ENCODE data around the gene MOB1A.
"Not testable (repeated sequence)": the region's sequence is repeated elsewhere in the genome, so short reads cannot be mapped to it uniquely, and the experiment has no call there.

Gene MOB1A

DNA sequence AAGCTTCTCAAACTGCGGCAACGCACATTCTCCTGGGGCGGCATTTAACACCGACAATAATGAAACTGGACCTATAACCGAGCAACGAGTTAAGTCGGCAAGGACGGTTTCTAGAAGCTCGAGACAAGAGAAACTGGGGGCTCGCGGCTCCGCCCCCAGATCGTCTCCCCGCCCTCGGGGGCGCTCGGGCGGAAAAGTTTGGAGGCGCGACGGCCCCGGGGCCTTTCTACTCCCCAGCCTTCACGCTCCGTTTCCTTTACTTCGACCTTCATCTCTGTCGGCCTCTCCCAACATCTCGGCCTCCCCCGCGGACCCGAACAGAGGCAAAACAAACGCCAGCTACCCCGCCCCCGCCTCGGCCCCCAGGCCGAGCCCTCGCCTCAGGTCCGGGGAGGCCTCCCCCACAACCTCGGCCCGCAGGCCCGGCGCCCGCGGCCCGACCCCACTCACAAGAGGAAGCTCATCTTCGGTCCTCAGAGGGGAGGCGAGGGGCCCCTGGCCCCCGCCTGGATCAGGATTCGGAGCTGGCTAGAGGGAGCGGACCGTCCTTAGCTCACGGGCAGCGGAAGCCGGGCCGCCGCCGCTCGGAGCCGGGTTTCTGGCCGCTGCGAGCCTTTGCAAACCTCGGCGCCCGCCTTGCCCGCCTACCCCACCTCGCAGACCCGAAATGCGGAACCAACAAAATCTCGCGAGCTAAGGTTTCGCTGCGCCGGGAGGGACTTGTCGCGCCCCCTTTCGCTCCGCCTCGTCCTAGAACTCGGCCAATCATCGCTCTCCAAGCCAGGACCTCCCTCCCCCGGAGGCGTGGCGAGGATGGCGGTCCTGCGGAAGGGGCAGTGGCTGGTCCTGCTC lies at the start of gene MOB1A:
Gene MOB1A, minus strand, starts transcription at position 669 of the 852 bp plus-strand sequence. Its CDS starts 205 bp downstream, at position 464.
- DNase-seq (ENCODE audit: low spot score): peak; percentile 99

DNA sequence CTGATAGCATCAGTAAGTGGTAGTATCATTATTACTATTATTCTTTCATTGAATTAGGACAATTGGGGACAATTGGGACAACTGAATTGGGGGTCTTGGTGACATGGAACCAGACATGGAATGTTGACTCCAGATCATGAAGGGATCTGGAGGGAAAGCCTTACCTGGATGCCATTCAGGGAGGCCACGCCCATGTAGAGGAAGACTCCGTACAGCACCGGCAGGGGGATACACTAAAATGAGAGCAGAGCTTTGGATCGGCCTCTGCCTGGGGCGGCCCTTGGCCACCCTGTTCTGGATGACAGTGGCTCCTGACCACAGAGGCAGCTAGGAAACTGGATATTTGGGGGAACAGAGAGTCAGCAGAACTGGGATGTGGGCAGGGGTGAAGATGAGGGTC lies 49.0 kb upstream of the MOB1A start:
- DNase-seq (ENCODE audit: low spot score): no peak

DNA sequence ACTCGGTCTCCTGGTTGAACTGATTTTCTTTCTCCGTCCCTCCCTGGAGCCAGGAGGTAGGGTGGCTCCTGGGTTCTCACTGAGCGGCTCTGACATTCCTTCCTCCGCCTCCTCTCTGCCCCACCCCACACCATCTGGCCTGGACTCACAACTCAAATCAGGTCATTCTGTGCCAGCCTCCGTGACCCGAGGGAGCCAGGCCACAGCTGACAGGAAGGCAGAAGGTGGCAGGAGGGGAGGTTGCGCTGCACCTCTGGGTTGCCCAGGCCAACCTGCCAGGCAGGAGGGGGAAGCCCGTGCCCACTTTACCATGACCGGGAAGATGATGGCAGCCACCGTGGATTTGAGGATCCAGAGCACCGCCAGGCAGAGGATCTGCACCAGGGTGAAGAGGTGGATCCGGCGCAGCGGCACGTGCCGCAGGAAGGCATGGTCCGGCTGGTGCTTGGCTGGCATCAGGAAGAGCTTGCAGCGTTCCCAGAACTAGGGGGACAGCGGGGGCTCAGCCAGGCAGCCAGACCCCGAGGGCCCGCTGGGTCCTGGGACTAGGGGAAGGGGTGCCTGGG lies 48.1 kb upstream of the MOB1A start:
- no peak for DNase-seq (ENCODE audit: low spot score)

DNA sequence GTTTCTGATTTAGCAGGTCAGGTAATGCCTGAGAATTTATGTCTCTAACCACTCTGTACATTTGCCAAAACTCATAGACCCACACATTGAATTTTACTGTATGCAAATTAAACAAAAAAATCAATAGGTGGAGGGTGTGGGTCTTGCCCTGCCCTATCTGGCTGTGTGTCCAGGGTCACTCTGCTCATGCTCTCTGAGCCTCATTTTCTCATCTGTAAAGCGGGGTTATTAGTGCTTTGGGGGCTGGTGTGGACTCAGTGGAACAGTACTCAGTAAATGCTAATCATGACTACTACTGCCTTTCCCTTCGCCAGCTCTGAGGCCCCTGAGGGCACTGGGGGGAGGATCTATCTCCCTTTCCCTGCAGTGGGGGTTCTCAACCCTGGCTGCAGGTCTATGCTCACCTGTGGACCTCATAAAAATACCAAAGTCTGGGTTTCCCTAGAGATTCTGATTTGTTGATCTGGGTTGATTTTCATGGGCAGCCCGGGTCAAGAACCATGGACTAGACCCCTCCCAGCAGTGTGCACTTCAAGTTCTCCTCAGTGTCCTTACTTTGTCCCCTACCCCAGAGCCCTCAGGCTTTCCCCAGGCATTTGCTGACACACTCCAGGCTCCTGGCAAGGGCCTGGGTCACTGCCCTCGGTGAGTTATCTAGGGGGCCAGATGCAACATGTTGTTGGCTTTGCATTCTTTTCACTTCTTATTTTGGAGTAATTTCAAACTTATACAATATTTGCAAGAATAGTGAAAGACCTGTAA lies 47.2 kb upstream of the MOB1A start:
- no peak for DNase-seq (ENCODE audit: low spot score)

DNA sequence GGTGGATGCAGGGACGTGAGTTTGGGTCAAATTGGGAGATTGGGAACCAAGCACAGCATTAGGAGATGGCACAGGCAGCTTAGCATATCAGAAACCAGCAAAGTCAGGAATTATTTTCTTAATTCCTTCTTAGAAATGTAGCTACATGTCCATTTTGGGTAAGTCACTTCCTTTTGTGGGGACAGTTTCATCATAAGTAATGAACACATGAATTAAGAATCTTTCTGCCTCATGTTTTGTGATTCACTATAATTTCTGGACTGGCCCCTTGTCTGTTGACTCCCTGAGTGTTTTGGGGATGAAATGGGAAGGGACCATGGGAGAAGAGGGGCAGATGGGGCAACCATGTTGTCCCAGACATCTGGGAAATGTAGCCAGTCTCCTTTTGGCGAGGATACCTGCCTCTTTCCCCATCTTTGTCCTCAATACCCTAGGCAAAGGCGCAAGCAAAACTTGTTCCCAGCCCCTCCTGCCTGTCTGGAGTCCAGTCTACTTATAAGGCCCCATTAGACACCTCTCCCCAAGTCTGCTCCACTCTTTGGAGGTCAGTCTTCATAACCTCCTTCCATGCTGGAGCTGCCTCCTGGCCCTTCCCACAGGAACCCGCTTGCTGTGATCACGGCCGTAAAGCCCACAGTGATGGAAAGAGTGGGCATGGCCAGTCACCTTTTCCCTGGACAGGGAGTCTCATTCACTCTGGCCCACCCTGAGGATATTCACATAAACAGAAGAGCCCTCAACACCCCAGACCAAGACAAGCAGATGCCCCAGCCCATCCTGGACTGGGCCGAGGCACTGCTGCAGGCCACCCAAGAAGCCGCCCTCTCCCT lies 45.5 kb upstream of the MOB1A start:
- no peak for DNase-seq (ENCODE audit: low spot score)

DNA sequence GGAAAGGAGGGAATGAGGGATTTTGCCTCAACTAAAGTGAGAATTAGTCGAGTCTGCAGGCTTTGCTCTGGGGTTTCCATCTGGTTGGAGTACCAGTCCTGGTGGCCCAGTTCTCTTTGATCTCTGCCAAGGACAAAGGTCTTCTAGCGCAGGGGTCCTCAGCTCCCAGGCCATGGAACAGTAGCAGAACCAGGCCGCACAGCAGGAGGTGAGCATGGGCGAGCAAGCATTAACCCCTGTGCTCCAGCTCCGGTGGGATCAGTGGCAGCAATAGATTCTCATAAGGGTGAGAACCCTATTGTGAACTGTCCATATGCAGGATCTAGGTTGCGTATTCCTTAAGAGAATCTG lies 43.6 kb upstream of the MOB1A start:
- DNase-seq (ENCODE audit: low spot score): no peak

DNA sequence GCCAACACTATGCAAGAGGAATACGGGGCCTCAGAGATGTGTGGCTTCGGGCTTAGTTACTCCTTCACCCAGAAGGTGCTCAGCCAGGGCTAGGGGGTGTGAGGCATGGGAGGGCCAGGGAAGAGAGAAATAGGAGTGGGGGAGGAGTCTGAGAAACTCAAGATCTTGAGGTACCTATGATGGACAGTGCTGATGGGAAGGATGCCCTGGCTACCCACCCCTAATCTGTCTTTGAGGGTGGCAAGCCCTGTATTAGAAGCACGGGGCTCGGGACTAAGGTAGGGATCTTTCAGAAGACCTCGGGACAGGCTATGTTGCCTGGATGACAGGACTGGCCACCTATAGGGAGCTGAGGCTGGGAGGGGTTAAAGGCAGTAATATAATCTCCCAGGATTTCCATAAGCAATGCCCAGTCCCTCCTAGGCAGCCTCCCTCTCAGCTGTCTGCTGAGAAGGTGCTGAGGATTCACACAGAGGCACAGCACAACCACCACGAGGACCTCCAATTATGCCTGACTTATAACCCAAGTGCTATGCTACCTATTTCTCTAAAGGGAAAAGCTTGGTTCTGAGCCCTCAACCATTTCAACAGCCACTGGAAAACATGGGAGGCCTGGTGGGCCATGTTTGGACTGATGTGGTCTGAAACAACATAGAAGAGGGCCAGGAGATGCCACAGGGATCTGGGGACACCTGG lies 43.1 kb upstream of the MOB1A start:
- DNase-seq (ENCODE audit: low spot score): no peak

DNA sequence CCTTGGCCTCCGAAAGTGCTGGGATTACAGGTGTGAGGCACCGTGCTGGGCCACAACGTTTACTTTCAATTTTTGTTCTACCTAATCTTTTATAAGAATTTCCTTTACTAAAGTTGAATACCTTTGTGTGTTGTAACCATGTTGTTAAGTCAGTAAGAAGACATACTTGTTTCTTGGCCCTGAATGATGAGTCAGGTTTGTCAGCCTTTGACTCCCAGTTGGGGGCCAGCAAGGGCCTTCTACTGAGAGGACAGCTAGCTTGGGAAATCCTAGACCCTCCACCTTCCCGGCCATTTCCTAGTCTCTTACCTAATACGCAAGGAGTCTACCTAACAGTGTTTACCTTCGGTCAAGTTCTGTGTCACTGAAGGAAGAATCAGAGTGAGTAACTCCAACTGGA lies 42.4 kb upstream of the MOB1A start:
- DNase-seq (ENCODE audit: low spot score): no peak

DNA sequence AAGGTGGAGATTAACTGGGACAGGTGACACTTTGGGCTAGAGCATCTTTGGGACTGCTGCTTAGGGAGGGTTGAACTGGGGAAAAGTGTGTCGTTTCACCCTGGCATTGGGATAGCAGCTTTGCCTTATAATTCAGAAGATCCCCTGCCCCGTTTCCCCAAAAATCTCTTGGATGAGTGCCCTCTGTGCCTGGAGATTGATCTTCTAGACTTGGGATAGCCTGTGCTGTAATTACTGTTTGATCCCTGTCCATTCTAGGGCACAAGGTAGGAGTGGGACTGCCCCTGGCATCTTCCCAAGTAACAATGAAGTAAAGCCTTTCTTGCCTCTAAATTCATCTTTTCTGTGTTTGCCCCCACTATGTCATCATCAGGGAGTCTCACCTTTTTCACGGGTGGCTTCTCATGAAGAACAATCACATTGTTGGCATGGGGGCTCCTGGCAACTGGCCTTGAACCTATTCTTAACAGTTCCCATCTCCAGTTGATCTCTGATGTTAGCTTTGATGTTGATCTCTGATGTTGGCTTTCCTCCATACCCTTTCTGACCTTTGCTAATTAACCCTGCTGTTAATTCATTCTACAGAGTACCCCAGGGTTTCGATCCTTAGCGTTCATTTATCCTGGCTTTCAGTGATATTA lies 41.3 kb upstream of the MOB1A start:
- no peak for DNase-seq (ENCODE audit: low spot score)

DNA sequence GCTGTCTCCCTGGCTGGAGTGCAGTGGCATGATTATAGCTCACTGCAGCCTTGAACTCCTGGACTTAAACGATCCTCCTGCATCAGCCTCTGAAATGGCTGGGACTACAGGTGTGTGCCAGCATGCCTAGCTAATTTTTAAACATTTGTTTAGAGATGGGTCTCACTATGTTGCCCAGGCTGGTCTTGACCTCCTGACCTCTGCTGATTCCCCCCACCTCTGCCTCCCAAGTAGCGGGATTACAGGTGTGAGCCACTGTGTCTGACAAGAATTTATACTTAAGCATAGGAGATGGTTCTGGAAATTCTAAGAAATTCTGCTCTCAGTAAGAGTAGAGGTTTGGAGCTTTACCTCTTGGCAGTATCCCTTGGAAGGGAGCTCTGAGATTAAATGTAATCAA lies 38.0 kb upstream of the MOB1A start:
- no peak for DNase-seq (ENCODE audit: low spot score)

DNA sequence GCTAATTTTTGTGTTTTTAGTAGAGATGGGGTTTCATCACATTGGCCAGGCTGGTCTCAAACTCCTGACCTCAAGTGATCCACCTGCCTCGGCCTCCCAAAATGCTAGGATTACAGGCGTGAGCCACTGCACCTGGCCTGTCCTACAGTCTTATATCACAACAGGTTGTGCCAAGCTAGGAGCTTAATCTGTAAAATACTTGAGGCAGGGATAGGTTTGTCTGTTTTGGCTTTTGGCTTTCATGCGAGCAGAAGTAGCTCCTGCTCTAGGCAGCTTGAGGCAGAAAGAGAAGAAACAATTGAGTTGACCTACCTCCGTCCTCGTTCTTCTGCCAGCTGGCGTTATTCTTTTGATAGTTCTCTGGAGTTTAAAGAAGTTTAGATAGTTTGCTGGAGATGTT lies 37.1 kb upstream of the MOB1A start:
- not testable (repeated sequence) for DNase-seq (ENCODE audit: low spot score)

DNA sequence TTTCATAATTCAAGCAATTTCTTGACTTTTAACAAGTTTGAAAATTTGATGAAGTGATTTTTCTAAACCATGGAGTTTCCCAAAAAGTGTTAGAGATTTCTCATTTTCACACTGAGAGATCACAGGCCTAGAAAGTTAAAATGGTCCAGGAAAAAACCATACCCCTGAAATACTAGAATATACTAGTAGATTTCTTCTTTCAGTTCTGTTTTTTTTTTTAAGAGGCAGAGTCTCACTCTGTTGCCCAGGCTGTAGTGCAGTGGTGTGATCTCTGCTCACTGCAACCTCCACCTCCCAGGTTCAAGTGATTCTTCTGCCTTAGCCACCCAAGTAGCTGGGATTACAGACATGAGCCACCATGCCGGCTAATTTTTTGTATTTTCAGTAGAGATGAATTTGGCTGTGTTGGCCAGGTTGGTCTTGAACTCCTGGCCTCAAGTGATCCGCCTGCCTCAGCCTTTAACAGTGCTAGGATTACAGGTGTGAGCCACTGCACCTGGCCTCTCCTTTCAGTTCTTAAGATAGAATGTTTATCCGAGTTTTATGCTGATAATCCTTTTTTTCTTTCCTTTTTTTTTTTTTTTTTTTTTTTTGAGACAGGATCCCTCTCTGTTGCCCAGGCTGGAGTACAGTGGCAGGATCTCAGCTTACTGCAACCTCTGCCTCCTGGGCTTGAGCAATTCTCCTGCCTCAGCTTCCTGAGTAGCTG lies 34.2 kb upstream of the MOB1A start:
- no peak for DNase-seq (ENCODE audit: low spot score)

DNA sequence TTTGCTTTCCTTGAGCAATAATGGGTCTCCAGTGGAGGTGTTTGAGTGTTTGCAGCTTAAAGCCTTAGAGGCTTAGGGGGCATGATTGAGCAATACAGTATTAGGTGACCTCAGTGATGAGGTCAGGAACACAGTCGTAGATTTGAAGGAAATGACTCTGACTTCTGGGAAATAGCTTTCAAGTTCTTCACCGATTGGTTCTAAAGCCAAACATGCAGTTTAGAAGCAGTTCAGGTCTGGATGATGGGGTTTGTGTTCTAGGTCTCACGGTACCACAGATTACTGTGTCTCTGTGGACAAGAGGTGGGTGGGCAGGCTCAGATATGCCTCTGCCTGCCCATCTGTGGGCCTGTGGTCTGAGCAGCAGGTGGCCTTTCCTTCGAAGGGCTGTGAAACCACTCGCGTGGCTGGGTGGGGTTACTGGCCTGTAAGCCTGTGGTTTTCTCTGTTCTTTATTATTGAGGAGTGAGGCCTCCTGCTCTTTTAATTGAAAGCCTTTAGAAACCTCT lies 27.6 kb upstream of the MOB1A start:
- peak; percentile 87 for DNase-seq (ENCODE audit: low spot score)

DNA sequence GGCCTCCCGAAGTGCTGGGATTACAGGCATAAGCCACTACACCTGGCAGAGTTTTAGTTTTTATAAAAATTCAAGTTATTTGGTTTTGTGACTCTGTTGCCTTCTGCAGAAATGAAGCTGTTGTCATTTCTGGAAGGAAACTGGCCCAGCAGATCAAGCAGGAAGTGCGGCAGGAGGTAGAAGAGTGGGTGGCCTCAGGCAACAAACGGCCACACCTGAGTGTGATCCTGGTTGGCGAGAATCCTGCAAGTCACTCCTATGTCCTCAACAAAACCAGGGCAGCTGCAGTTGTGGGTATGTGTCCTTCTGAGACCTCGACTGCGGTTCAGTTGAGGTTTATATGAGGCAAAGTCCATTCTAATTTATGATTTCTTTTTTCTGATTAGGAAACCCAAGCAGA lies 26.9 kb upstream of the MOB1A start:
- DNase-seq (ENCODE audit: low spot score): peak; percentile 58

DNA sequence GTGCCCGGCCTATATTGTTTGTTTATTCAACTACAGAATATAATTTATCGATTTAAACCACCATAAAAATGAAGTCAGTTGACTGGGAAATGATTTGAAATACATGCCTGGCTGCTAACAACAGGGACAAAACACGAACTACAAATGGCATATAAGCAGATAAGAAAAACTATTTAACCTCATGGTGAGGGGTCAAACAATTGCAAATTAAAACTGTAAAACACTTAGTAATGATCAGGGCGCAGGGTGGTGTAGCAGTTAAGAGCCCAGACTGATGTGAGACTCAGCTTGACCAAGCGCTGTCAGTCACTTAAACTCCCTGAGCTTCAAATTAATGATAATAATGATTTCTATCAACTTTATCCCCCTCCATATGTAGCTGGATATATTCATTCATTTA lies 26.4 kb upstream of the MOB1A start:
- DNase-seq (ENCODE audit: low spot score): no peak

DNA sequence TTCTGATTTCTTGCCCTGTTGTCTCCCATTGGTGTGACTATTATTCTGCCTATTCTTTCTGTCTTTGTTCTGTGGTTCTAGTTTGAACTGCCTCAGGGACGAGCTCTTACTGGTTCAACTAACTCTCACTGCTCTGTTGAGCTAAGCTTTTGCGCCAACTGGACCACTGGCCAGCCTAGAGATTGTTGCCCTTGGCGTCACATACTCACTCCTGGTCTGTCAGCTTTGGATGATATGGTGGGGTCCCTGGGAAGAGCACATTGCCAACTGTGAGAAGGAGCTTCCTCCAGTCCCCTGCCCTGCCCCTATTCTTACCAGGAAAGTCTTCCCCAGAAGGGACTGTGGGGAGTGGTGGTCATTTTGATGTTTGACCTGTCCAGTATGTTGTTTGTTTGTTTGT lies 25.8 kb upstream of the MOB1A start:
- DNase-seq (ENCODE audit: low spot score): no peak

DNA sequence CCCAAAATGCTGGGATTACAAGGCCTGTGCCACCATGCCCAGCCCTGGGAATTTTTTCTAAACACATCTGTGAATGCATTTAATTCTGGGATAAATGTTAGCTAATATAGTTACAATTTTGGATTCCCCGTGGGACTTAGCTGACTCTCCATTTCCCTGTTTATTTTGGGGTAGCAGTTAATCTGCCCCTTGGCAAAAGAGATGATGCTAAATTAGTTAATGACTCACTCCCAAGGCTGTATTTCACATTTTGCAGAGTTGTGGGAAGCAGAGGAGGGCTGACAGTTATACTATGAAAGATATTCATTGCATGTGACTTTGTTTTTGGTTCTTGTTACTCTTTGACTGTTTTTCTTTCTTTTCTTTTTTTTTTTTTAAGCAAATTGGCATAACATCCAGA lies 22.9 kb upstream of the MOB1A start:
- DNase-seq (ENCODE audit: low spot score): no peak

DNA sequence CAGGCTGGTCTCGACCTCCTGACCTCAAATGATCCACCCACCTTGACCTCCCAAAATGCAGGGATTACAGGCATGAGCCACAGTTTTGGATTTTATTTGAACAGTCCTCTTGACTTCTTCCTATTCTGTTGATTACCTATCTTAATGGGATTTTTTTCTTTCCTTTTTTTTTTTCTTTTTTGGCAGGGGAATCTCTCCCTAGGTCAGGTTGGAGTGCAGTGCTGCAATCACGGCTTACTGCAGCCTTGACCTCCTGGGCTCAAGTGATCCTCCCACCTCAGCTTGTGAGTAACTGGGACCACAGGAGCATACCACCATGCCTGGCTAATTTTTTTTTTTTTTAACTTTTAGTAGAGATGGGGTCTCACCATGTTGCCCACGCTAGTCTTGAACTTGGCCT lies 22.5 kb upstream of the MOB1A start:
- no peak for DNase-seq (ENCODE audit: low spot score)

DNA sequence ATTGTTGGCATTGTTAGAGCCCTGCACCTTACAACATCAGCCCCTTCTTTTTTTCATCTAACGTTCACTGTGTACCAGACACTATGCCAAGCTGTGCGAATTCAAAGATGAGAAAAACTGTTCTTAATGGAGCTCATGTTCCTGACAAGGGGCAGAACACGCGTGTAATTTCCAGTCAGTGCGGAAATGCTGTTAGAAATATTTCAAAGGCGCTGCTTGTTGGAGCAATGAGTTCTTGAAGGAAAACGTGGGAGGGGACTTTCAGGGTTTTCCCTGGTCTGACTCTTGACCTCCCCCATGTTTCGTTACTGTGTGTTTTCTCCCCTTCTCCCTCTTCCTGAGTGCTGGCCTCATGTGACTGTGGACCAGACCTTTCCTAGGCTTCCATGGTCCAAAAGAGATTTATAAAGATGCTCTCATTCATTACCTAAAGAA lies 21.2 kb upstream of the MOB1A start:
- no peak for DNase-seq (ENCODE audit: low spot score)

DNA sequence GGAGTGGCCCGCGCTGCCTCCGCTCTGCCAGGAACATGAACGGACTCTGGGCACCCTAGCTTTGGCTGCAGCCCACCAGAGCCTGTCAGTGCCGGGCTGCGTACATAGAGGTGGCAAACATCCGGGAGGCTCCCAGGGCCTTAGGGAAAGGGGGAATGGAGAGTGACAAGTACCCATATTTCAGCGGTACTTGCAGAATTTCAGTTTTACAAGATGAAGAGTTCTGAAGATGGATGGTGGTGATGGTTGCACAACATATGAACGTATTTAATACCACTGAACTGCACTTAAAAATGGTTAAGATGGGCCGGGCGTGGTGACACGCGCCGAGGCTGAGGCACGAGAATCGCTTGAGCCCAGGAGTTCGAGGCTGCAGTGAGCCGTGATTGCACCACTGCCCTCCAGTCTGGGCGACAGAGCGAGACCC lies 20.6 kb upstream of the MOB1A start:
- no peak for DNase-seq (ENCODE audit: low spot score)
